Fibroblast of mammary gland (primary cell): ENCODE results near the gene DALRD3.
A peak's percentile ranks its signal among the peaks of the same experiment; 100 is the strongest.

Source experiments
- DNase-seq: peaks from one replicate; pipeline ENCODE4 v3.0.0-alpha.2; 2010; ENCODE audit warnings: low read depth
- H3K4me3 ChIP-seq: 2 replicates; pipeline ENCODE4 v1.5.1; 2011; ENCODE audit warnings: low read depth, mild to moderate bottlenecking, low read length, moderate library complexity; ENCODE audit not compliant: control insufficient read depth
- TF ChIP-seq, protein P1 (sequence below): conservative IDR thresholded peaks from 2 replicates; pipeline ENCODE4 v1.5.1; 2011; ENCODE audit warnings: low read depth, low read length, inconsistent platforms; ENCODE audit not compliant: control insufficient read depth, insufficient read depth

DALRD3 gene, protein sequence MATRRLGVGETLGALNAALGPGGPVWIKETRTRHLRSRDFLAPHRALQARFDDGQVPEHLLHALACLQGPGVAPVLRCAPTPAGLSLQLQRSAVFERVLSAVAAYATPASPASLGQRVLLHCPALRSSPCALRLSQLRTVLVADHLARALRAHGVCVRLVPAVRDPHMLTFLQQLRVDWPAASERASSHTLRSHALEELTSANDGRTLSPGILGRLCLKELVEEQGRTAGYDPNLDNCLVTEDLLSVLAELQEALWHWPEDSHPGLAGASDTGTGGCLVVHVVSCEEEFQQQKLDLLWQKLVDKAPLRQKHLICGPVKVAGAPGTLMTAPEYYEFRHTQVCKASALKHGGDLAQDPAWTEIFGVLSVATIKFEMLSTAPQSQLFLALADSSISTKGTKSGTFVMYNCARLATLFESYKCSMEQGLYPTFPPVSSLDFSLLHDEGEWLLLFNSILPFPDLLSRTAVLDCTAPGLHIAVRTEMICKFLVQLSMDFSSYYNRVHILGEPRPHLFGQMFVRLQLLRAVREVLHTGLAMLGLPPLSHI

DNA sequence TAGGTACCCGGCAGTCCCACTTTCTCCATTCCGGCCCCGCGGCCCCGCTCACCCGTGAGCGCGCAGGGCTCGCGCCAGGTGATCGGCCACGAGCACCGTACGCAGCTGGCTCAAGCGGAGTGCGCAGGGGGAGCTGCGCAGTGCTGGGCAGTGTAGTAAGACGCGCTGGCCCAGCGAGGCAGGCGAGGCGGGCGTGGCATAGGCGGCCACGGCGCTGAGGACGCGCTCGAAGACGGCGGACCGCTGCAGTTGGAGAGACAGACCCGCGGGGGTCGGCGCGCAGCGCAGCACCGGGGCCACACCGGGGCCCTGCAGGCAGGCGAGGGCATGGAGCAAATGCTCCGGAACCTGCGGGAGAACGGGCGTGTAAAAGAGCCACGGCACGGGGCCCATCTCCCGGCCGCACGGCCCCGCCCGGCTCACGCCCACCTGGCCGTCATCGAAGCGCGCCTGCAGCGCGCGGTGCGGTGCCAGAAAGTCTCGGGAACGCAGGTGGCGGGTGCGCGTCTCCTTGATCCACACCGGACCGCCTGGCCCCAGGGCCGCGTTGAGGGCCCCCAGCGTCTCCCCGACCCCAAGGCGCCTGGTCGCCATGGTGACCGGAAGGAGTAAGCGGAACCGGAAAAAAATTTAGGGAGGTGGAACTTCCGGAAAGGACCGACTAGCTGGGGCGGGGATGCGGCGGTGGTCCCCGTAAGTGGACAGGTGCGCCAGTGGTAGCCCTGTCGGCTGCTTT is at the start of gene DALRD3:
Gene DALRD3 (minus strand): TSS at position 610 of the 736 bp plus-strand sequence. CDS start 16 bp downstream, at position 594.
- peak within 1 kb of the TSS; percentile 74 for H3K4me3 ChIP-seq
- TF ChIP-seq, protein P1, sequence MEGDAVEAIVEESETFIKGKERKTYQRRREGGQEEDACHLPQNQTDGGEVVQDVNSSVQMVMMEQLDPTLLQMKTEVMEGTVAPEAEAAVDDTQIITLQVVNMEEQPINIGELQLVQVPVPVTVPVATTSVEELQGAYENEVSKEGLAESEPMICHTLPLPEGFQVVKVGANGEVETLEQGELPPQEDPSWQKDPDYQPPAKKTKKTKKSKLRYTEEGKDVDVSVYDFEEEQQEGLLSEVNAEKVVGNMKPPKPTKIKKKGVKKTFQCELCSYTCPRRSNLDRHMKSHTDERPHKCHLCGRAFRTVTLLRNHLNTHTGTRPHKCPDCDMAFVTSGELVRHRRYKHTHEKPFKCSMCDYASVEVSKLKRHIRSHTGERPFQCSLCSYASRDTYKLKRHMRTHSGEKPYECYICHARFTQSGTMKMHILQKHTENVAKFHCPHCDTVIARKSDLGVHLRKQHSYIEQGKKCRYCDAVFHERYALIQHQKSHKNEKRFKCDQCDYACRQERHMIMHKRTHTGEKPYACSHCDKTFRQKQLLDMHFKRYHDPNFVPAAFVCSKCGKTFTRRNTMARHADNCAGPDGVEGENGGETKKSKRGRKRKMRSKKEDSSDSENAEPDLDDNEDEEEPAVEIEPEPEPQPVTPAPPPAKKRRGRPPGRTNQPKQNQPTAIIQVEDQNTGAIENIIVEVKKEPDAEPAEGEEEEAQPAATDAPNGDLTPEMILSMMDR: no peak
- peak; percentile 42 for DNase-seq

DNA sequence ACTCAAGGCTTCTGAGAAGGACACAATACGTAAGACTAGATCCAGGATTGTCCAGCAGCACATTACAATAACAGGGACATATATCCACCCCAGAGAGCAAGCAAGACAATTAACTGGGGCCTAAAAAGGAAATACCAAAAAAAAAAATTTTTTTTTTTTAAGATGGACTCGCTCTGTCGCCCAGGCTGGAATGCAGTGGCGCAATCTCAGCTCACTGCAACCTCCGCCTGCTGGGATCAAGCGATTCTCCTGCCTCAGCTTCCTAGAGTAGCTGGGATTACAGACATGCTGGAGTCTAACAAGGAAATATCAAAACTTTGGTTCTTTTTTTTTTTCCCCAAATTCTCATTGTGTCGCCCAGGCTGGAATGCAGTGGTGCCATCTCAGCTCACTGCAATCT is 39.6 kb upstream of the DALRD3 start:
- no peak for DNase-seq
- TF ChIP-seq, protein P1: no peak

DNA sequence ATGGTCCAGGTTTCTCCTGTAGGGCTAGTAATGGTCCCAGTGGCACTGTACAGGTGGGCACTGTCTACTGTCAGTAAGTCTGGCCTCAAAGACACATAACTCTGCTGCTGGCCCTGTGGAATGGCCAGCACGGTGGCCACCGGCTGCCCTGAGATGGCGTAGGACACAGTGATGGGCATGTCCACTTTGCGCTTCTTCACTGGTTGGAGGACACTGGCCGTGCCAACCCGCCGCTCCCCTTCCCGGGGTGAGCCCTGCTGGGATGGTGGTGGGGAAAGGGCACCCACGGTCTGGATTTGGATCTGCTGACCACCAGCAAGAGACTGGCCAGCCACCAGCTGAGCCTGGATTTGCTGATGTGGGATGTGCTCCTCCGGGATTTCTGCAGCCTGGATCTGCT is 38.9 kb upstream of the DALRD3 start:
- no peak for DNase-seq
- no peak overlapping the region for H3K4me3 ChIP-seq
- TF ChIP-seq, protein P1: no peak

More for the DNA sequence above, 39.6 kb upstream of the DALRD3 start:
- no peak overlapping the region for H3K4me3 ChIP-seq

DNA sequence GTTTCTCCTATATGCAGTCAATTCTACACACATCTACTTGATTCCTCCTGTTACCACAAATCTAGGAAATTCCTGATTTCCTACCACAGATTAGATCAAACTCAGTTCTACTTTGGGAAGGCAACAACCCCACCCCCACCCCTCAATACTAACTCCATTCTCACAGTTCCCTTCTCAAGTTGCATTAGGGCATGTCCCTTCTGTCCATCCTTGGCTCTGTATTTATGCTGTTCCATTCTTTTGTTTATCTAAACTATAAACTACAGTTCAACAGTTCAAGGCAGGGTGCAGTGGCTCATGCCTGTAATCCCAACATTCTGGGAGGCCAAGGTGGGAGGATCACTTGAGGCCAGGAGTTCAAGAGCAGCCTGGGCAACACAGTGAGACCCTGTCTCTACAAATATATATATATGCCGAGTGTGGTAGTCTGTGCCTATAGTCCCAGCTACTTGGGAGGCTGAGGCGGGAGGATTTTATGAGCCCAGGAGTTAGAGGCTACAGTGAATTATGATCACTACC is 36.0 kb upstream of the DALRD3 start:
- H3K4me3 ChIP-seq: no peak overlapping the region
- TF ChIP-seq, protein P1: no peak
- no peak for DNase-seq

DNA sequence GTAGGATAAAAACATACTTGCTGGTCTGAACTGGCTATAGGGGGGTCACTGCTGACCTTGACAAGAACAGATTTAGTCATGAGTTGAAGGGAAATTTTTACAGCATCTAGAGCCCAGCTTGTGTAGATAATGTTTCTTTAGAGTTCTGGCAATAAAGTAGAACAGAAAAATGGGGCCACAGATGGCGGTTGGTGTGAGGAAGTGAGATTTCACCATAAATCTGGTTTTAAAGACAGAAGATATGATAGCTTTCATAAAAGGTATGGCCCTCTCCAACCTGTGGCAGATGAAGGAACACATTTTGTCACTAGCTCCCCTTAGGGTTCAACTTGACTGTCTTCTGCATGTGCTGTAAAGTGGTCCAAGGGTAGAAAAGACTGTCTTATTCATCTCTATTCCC is 35.2 kb upstream of the DALRD3 start:
- H3K4me3 ChIP-seq: no peak overlapping the region
- no peak for DNase-seq
- TF ChIP-seq, protein P1: no peak

DNA sequence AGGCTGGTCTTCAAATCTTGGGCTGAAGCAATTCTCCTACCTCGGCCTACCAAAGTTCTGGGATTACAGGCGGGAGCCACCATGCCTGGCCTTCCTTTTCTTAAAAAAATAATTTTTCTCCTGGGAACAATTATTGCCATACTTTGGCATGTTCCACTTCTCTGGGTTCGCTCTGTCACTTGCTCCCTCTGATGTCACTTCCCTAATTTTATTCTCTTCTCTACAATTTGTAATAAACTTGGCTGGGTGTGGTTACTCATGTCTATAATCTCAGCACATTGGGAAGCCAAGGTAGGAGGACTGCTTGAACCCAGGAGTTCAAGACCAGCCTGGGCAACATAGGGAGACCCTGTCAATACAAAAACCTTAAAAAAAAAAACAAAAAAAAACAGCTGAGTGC is 16.9 kb upstream of the DALRD3 start:
- no peak overlapping the region for H3K4me3 ChIP-seq
- DNase-seq: no peak
- TF ChIP-seq, protein P1: no peak
